HepG2 (cell line): ENCODE measurements around the gene KCNMA1. TPM values are rescaled to one million over a fixed set of nuclear protein-coding genes. Genes with fewer than 3 reads are reported as not detected.

Source experiments
- ATAC-seq: fragments of 200-7000 bp; cut with Tn5 transposase; 3 replicates; pipeline ENCODE4 v1.9.1; 2020; ENCODE audit warnings: mild to moderate bottlenecking, moderate library complexity
- BruUV-seq: library from RNA; stranded (reverse); fragments of 400-500 nt; replicated peaks from 2 replicates; lab custom pipeline; 2021; lab: Mats Ljungman, UMichigan
- CTCF ChIA-PET: fragments of 300-600 bp; formaldehyde crosslinking; extraction: SDS; loops from one replicate; lab custom pipeline; 2021; ENCODE audit warnings: low total read pairs, inconsistent platforms, low intra/inter-chr PET ratio; lab: Yijun Ruan, JAX
- POLR2A ChIA-PET: fragments of 350-600 bp; sonication (Branson Sonifier 250); formaldehyde crosslinking; loops from one replicate; lab custom pipeline; 2020; ENCODE audit warnings: antibody characterized with exemption, inconsistent platforms; lab: Yijun Ruan, JAX
- DNase-seq: peaks from one replicate; pipeline ENCODE4 v3.0.0-alpha.2; 2015; ENCODE audit warnings: low spot score
- FAIRE-seq: peaks from 3 replicates; lab custom pipeline; 2011; peaks lifted over from hg19 to GRCh38; lab: Jason Lieb, UNC
- H2AFZ ChIP-seq: one replicate; pipeline ENCODE4 v1.6.1; 2011; ENCODE audit warnings: low read length, inconsistent platforms
- H3K27ac ChIP-seq: fragments of 300-600 bp; 3 replicates; pipeline ENCODE4 v1.8.0; 2011; ENCODE audit warnings: mixed run types, mild to moderate bottlenecking, mixed read lengths, low read length, inconsistent platforms; ENCODE audit not compliant: insufficient read depth; ENCODE audit errors: extremely low read length
- H3K27me3 ChIP-seq, 2 experiments: fragments of 200-600 bp in 1 of 2; 2 replicates in 1 of 2; 3 replicates in 1 of 2; pipeline versions ENCODE4 v1.6.0 to v1.8.0; 2011; ENCODE audit warnings: low read length in 2 of 2, mild to moderate bottlenecking in 2 of 2, moderate library complexity in 2 of 2, inconsistent platforms in 1 of 2; ENCODE audit not compliant: insufficient read depth in 2 of 2, control insufficient read depth in 1 of 2
- H3K36me3 ChIP-seq, 2 experiments: fragments of 200-600 bp in 1 of 2; replicated peaks in 1 of 2; 2 replicates in 1 of 2; 3 replicates in 1 of 2; pipeline versions ENCODE4 v1.5.1 to v1.8.0; 2011; ENCODE audit warnings: low read length in 2 of 2, inconsistent platforms in 1 of 2; ENCODE audit not compliant: insufficient read depth in 2 of 2, control insufficient read depth in 1 of 2
- H3K4me1 ChIP-seq: 2 replicates; pipeline ENCODE4 v1.5.1; 2012; ENCODE audit warnings: low read length, inconsistent platforms; ENCODE audit not compliant: insufficient read depth
- H3K4me2 ChIP-seq: 2 replicates; pipeline ENCODE4 v1.6.0; 2011; ENCODE audit warnings: low read depth, low read length, inconsistent platforms
- H3K4me3 ChIP-seq, 3 experiments: fragments of 200-600 bp in 1 of 3; sonication (generic), shearing (Covaris generic) in 1 of 3; replicated peaks in 1 of 3; 2 replicates each; pipeline ENCODE4 v1.5.1; 2011 to 2016; ENCODE audit warnings: low read length in 3 of 3, inconsistent platforms in 2 of 3, low read depth in 2 of 3, mild to moderate bottlenecking in 2 of 3, control low read depth in 1 of 3, mixed read lengths in 1 of 3; ENCODE audit not compliant: insufficient read depth in 1 of 3
- H3K79me2 ChIP-seq: one replicate; pipeline ENCODE4 v1.6.1; 2011; ENCODE audit warnings: low read length, inconsistent platforms; ENCODE audit not compliant: insufficient read depth
- H3K9ac ChIP-seq: 2 replicates; pipeline ENCODE4 v1.6.0; 2011; ENCODE audit warnings: mild to moderate bottlenecking, low read depth, low read length, inconsistent platforms; ENCODE audit not compliant: insufficient read depth
- H3K9me3 ChIP-seq: 2 replicates; pipeline ENCODE4 v1.5.1; 2012; ENCODE audit warnings: mild to moderate bottlenecking, low read length
- H4K20me1 ChIP-seq: 2 replicates; pipeline ENCODE4 v1.6.0; 2011; ENCODE audit warnings: inconsistent platforms, mild to moderate bottlenecking, low read length, moderate library complexity; ENCODE audit not compliant: insufficient read depth
- AGO1 ChIP-seq: fragments of 200-400 bp; formaldehyde crosslinking; IDR thresholded peaks from 2 replicates; pipeline ENCODE4 v1.6.1; 2017; ENCODE audit warnings: mild to moderate bottlenecking, low read depth, low read length, moderate library complexity; ENCODE audit not compliant: poor library complexity, severe bottlenecking
- HNRNPLL ChIP-seq: fragments of 200-400 bp; formaldehyde crosslinking; IDR thresholded peaks from 2 replicates; pipeline ENCODE4 v1.6.1; 2017; ENCODE audit warnings: mild to moderate bottlenecking, low read depth, low read length; ENCODE audit not compliant: poor library complexity, severe bottlenecking
- NONO ChIP-seq, 2 experiments: fragments of 450-650 bp in 1 of 2; sonication (generic) in 1 of 2; formaldehyde crosslinking in 1 of 2; IDR thresholded peaks in 1 of 2; conservative IDR thresholded peaks in 1 of 2; 2 replicates each; pipeline versions ENCODE4 v1.6.1 to v1.8.0; 2017 to 2022; ENCODE audit warnings: mild to moderate bottlenecking in 1 of 2, missing genetic modification reagents in 1 of 2, moderate library complexity in 1 of 2
- RFX3 ChIP-seq: IDR thresholded peaks from 2 replicates; pipeline ENCODE4 v1.6.1; 2016; ENCODE audit warnings: missing biosample characterization, missing genetic modification reagents
- WGBS: methylation state at CpG from one replicate; pipeline ENCODE4 v1.1.6; 2017; ENCODE audit warnings: low lambda C conversion rate; 5-methylcytosine and 5-hydroxymethylcytosine counted together
- in situ Hi-C: cut with HindIII; loops from 2 replicates; pipeline ENCODE4 v1.10.0; 2017; ENCODE audit warnings: low pct_unique_long_range_greater_than_20kb; ENCODE audit not compliant: extremely low pct_ligation_motif_present
- intact Hi-C: fragments of 100-400 bp; cut with micrococcal nuclease; formaldehyde crosslinking; loops from one replicate; pipeline ENCODE4 v1.10.0; 2022; ENCODE audit not compliant: unreplicated experiment
- polyA plus RNA-seq, 8 experiments: library from polyadenylated mRNA; depleted of rRNA in 3 of 8; stranded (reverse) in 7 of 8; unstranded in 1 of 8; fragments of >200 nt; fragmentation: Illumina TruSeq in 4 of 8; extraction: Trizol in 4 of 8; gene quantifications; 2 replicates each; pipeline versions ENCODE4 v1.2.1 to v1.2.3, GENCODE V29; 2011 to 2016; ENCODE audit warnings: low read depth in 4 of 8, missing spikeins in 1 of 8, mixed read lengths in 1 of 8; ENCODE audit not compliant: insufficient read depth in 1 of 8
- total RNA-seq, 5 experiments: library from RNA; depleted of rRNA; stranded (reverse); fragments of >200 nt; fragmentation: Illumina TruSeq; extraction: Trizol; gene quantifications; 2 replicates each; pipeline ENCODE4 v1.2.3, GENCODE V29; 2016; ENCODE audit warnings: low read depth in 1 of 5
- TF ChIP-seq, protein P1 (sequence below): sonication (generic); formaldehyde crosslinking; IDR thresholded peaks from 2 replicates; pipeline ENCODE4 v1.4.0; 2020; ENCODE audit warnings: missing genetic modification reagents, borderline replicate concordance
- TF ChIP-seq, protein P2 (sequence below): sonication (generic); formaldehyde crosslinking; IDR thresholded peaks from 2 replicates; pipeline ENCODE4 v1.5.1; 2020; ENCODE audit warnings: missing genetic modification reagents, mild to moderate bottlenecking, borderline replicate concordance
- TF ChIP-seq, protein P3 (sequence below): sonication (generic); formaldehyde crosslinking; IDR thresholded peaks from 2 replicates; pipeline ENCODE4 v1.8.0; 2022; ENCODE audit warnings: missing genetic modification reagents, mild to moderate bottlenecking, moderate library complexity, borderline replicate concordance
- TF ChIP-seq, protein P4 (sequence below): sonication (generic); formaldehyde crosslinking; IDR thresholded peaks from 2 replicates; pipeline ENCODE4 v1.5.1; 2020; ENCODE audit warnings: mild to moderate bottlenecking, missing genetic modification reagents, moderate library complexity
- TF ChIP-seq, protein P5 (sequence below): IDR thresholded peaks from 2 replicates; pipeline ENCODE4 v1.6.1; 2018; ENCODE audit warnings: missing genetic modification reagents, mild to moderate bottlenecking, missing compliant biosample characterization

KCNMA1 gene
- total and polyA plus RNA-seq, 2 of the 13 experiments (the other 11 are each of a cell fraction or from before 2014, with no cell fraction given) = 0.02 TPM; not detected in 1

DNA sequence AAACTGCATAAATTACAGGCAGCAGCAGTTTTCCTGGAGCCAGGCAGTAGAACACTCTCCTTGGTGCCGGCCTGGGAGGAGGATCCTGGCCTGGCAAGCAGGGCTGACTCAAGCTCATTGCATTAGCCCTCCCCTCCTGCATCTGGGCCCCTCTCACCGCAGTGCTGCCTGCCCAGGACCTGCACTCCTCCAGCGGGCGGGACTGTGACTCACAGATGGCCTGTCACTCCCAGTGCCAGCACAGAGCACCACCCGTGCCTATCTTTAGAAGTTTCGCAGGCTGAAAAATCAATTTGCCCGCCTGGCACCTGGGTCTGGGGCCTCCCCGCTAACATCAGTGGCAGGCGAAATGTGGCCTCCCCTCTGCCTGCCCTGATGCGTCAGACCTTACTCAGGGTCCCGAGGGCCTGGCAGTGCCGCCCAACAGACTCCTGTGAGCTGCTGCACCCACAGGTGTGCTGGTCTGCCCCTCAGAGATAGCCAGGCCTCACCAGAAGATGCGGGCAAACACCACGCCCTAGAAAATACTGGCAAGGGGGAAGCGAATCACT lies 123.8 kb downstream of the KCNMA1 start:
- DNase-seq (no peak), FAIRE-seq (no peak), ATAC-seq (no peak)
- peaks cover 0 to 14% of the 10 kb centered on the region in 2 experiments; a peak in 3 of 5 replicates for H3K27me3 ChIP-seq
- intact Hi-C loops = no loop called here
- H2AFZ ChIP-seq = no peak overlapping the region
- no peak overlapping the region for H3K27ac ChIP-seq
- no peak overlapping the region for H3K4me2 ChIP-seq
- ChIA-PET POLR2A (no interaction called here), CTCF (no interaction called here)
- no peaks in the 10 kb centered on the region for H3K4me1 ChIP-seq
- WGBS = 33% methylated on average over 5 of the region's 15 CpGs
- no peak overlapping the region for H3K9ac ChIP-seq
- no peaks in the 10 kb centered on the region for H3K9me3 ChIP-seq
- H3K79me2 ChIP-seq = no peaks in the 10 kb centered on the region
- in situ Hi-C loops = no loop called here
- H3K36me3 ChIP-seq = no peaks in the 10 kb centered on the region
- no peaks in the 10 kb centered on the region for H4K20me1 ChIP-seq
- H3K4me3 ChIP-seq = no peak overlapping the region
- no TSS peak for BruUV-seq
- TF ChIP-seq, protein P1, sequence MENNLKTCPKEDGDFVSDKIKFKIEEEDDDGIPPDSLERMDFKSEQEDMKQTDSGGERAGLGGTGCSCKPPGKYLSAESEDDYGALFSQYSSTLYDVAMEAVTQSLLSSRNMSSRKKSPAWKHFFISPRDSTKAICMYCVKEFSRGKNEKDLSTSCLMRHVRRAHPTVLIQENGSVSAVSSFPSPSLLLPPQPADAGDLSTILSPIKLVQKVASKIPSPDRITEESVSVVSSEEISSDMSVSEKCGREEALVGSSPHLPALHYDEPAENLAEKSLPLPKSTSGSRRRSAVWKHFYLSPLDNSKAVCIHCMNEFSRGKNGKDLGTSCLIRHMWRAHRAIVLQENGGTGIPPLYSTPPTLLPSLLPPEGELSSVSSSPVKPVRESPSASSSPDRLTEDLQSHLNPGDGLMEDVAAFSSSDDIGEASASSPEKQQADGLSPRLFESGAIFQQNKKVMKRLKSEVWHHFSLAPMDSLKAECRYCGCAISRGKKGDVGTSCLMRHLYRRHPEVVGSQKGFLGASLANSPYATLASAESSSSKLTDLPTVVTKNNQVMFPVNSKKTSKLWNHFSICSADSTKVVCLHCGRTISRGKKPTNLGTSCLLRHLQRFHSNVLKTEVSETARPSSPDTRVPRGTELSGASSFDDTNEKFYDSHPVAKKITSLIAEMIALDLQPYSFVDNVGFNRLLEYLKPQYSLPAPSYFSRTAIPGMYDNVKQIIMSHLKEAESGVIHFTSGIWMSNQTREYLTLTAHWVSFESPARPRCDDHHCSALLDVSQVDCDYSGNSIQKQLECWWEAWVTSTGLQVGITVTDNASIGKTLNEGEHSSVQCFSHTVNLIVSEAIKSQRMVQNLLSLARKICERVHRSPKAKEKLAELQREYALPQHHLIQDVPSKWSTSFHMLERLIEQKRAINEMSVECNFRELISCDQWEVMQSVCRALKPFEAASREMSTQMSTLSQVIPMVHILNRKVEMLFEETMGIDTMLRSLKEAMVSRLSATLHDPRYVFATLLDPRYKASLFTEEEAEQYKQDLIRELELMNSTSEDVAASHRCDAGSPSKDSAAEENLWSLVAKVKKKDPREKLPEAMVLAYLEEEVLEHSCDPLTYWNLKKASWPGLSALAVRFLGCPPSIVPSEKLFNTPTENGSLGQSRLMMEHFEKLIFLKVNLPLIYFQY (CRISPR knock-in tag) = no peak
- no peak for TF ChIP-seq AGO1
- TF ChIP-seq, protein P2, sequence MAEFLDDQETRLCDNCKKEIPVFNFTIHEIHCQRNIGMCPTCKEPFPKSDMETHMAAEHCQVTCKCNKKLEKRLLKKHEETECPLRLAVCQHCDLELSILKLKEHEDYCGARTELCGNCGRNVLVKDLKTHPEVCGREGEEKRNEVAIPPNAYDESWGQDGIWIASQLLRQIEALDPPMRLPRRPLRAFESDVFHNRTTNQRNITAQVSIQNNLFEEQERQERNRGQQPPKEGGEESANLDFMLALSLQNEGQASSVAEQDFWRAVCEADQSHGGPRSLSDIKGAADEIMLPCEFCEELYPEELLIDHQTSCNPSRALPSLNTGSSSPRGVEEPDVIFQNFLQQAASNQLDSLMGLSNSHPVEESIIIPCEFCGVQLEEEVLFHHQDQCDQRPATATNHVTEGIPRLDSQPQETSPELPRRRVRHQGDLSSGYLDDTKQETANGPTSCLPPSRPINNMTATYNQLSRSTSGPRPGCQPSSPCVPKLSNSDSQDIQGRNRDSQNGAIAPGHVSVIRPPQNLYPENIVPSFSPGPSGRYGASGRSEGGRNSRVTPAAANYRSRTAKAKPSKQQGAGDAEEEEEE = no peak
- TF ChIP-seq RFX3 (CRISPR knock-in tag) = no peak
- no peak for TF ChIP-seq NONO (IDR thresholded peaks at IDR 0.05)
- no peak for TF ChIP-seq NONO (CRISPR knock-in tag; conservative IDR thresholded peaks at IDR 0.05)
- TF ChIP-seq, protein P3, sequence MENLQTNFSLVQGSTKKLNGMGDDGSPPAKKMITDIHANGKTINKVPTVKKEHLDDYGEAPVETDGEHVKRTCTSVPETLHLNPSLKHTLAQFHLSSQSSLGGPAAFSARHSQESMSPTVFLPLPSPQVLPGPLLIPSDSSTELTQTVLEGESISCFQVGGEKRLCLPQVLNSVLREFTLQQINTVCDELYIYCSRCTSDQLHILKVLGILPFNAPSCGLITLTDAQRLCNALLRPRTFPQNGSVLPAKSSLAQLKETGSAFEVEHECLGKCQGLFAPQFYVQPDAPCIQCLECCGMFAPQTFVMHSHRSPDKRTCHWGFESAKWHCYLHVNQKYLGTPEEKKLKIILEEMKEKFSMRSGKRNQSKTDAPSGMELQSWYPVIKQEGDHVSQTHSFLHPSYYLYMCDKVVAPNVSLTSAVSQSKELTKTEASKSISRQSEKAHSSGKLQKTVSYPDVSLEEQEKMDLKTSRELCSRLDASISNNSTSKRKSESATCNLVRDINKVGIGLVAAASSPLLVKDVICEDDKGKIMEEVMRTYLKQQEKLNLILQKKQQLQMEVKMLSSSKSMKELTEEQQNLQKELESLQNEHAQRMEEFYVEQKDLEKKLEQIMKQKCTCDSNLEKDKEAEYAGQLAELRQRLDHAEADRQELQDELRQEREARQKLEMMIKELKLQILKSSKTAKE (CRISPR knock-in tag) = no peak
- TF ChIP-seq, protein P4, sequence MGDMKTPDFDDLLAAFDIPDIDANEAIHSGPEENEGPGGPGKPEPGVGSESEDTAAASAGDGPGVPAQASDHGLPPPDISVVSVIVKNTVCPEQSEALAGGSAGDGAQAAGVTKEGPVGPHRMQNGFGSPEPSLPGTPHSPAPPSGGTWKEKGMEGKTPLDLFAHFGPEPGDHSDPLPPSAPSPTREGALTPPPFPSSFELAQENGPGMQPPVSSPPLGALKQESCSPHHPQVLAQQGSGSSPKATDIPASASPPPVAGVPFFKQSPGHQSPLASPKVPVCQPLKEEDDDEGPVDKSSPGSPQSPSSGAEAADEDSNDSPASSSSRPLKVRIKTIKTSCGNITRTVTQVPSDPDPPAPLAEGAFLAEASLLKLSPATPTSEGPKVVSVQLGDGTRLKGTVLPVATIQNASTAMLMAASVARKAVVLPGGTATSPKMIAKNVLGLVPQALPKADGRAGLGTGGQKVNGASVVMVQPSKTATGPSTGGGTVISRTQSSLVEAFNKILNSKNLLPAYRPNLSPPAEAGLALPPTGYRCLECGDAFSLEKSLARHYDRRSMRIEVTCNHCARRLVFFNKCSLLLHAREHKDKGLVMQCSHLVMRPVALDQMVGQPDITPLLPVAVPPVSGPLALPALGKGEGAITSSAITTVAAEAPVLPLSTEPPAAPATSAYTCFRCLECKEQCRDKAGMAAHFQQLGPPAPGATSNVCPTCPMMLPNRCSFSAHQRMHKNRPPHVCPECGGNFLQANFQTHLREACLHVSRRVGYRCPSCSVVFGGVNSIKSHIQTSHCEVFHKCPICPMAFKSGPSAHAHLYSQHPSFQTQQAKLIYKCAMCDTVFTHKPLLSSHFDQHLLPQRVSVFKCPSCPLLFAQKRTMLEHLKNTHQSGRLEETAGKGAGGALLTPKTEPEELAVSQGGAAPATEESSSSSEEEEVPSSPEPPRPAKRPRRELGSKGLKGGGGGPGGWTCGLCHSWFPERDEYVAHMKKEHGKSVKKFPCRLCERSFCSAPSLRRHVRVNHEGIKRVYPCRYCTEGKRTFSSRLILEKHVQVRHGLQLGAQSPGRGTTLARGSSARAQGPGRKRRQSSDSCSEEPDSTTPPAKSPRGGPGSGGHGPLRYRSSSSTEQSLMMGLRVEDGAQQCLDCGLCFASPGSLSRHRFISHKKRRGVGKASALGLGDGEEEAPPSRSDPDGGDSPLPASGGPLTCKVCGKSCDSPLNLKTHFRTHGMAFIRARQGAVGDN (CRISPR knock-in tag) = no peak
- TF ChIP-seq HNRNPLL = no peak
- TF ChIP-seq, protein P5, sequence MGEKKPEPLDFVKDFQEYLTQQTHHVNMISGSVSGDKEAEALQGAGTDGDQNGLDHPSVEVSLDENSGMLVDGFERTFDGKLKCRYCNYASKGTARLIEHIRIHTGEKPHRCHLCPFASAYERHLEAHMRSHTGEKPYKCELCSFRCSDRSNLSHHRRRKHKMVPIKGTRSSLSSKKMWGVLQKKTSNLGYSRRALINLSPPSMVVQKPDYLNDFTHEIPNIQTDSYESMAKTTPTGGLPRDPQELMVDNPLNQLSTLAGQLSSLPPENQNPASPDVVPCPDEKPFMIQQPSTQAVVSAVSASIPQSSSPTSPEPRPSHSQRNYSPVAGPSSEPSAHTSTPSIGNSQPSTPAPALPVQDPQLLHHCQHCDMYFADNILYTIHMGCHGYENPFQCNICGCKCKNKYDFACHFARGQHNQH (CRISPR knock-in tag) = no peak
